ENCODE measurements around the gene FAM53B.

Gene FAM53B

GRCh38 chr10:124728830-124729661, 15.1 kb downstream of the FAM53B start:
- in situ Hi-C loops (cut with MboI; ENCODE audit: low pct_unique_long_range_greater_than_20kb, low sequenced_read_pairs, unreplicated experiment) = no loop called here
- no peak for DNase-seq (ENCODE audit: low spot score)
- TF ChIP-seq CTCF (IDR thresholded peaks at IDR 0.05; ENCODE audit: extremely low read depth, insufficient read depth, missing control alignments) = no peak

GRCh38 chr10:124728071-124728829, 15.9 kb downstream of the FAM53B start:
- in situ Hi-C loops (cut with MboI; ENCODE audit: low pct_unique_long_range_greater_than_20kb, low sequenced_read_pairs, unreplicated experiment) = no loop called here
- TF ChIP-seq CTCF (IDR thresholded peaks at IDR 0.05; ENCODE audit: extremely low read depth, insufficient read depth, missing control alignments) = no peak
- DNase-seq (ENCODE audit: low spot score) = no peak

- DNase-seq (ENCODE audit: low spot score) = no peak
- in situ Hi-C loops (cut with MboI; ENCODE audit: low pct_unique_long_range_greater_than_20kb, low sequenced_read_pairs, unreplicated experiment) = no loop called here
- TF ChIP-seq CTCF (IDR thresholded peaks at IDR 0.05; ENCODE audit: extremely low read depth, insufficient read depth, missing control alignments) = no peak
Observed at GRCh38 chr10:124727361-124727960, 16.7 kb downstream of the FAM53B start.

- no peak for DNase-seq (ENCODE audit: low spot score)
- in situ Hi-C loops (cut with MboI; ENCODE audit: low pct_unique_long_range_greater_than_20kb, low sequenced_read_pairs, unreplicated experiment) = no loop called here
- no peak for TF ChIP-seq CTCF (IDR thresholded peaks at IDR 0.05; ENCODE audit: extremely low read depth, insufficient read depth, missing control alignments)
Observed at GRCh38 chr10:124725791-124726190, 18.4 kb downstream of the FAM53B start.

- DNase-seq (ENCODE audit: low spot score) = no peak
- no peak for TF ChIP-seq CTCF (IDR thresholded peaks at IDR 0.05; ENCODE audit: extremely low read depth, insufficient read depth, missing control alignments)
- in situ Hi-C loops (cut with MboI; ENCODE audit: low pct_unique_long_range_greater_than_20kb, low sequenced_read_pairs, unreplicated experiment) = no loop called here
Observed at GRCh38 chr10:124725171-124725631, 19.0 kb downstream of the FAM53B start.

- in situ Hi-C loops (cut with MboI; ENCODE audit: low pct_unique_long_range_greater_than_20kb, low sequenced_read_pairs, unreplicated experiment) = no loop called here
- DNase-seq (ENCODE audit: low spot score) = no peak
- TF ChIP-seq CTCF (IDR thresholded peaks at IDR 0.05; ENCODE audit: extremely low read depth, insufficient read depth, missing control alignments) = no peak
Observed at GRCh38 chr10:124724279-124725027, 19.7 kb downstream of the FAM53B start.
